ENCODE results near the gene AAR2. TPM values are rescaled to one million over a fixed set of nuclear protein-coding genes. Genes with fewer than 3 reads are reported as not detected.
A peak's percentile ranks its signal among the peaks of the same experiment; 100 is the strongest.

AAR2 gene
- total RNA-seq, 1 experiment from 2014 or later: 60.0 TPM

- DNase-seq: no peak
- TF ChIP-seq CTCF (IDR thresholded peaks at IDR 0.05; ENCODE audit: insufficient read depth in 1 of 2, low read depth in 1 of 2, low read length in 1 of 2, severe bottlenecking in 1 of 2, unreplicated experiment in 1 of 2): no peak
- no peaks in the 10 kb centered on the region for H3K4me1 ChIP-seq
- POLR2A ChIA-PET: no interaction called here
- H3K27ac Mint-ChIP-seq (ENCODE audit: unreplicated experiment): no peak overlapping the region
- no peaks in the 10 kb centered on the region for H3K4me1 Mint-ChIP-seq (ENCODE audit: low read depth, unreplicated experiment)
- peaks cover 22% of the 10 kb centered on the region for H3K36me3 Mint-ChIP-seq (ENCODE audit: insufficient read depth, unreplicated experiment)
- no TSS peak for BruUV-seq (replicated peaks)
- H3K9me3 Mint-ChIP-seq (ENCODE audit: unreplicated experiment): no peaks in the 10 kb centered on the region
- H3K36me3 ChIP-seq (ENCODE audit: control insufficient read depth, insufficient read depth, low read length): no peaks in the 10 kb centered on the region
- no peaks in the 10 kb centered on the region for H3K27me3 Mint-ChIP-seq (ENCODE audit: insufficient read depth, unreplicated experiment)
- intact Hi-C loops (cut with micrococcal nuclease; ENCODE audit: unreplicated experiment): no loop called here
- CTCF ChIA-PET: interaction anchor here (1.1 to 1.8 kb wide), 4 partner anchors 40 to 243 kb away, joined by 3 to 11 read pairs (median 7); no protein-coding TSS in a partner anchor
- H3K9me3 ChIP-seq: no peaks in the 10 kb centered on the region
- H3K4me3 ChIP-seq (ENCODE audit: low read depth, low read length): no peak overlapping the region
- no peaks in the 10 kb centered on the region for H3K27me3 ChIP-seq (replicated peaks; ENCODE audit: control insufficient read depth, insufficient read depth, low read length)
- no peak overlapping the region for H3K4me3 Mint-ChIP-seq (ENCODE audit: unreplicated experiment)
Observed at GRCh38 chr20:36196676-36197075, 39.6 kb upstream of the AAR2 start.

GRCh38 chr20:36197271-36197670 lies 39.0 kb upstream of the AAR2 start:
- no peak overlapping the region for H3K4me3 ChIP-seq (ENCODE audit: low read depth, low read length)
- no peaks in the 10 kb centered on the region for H3K27me3 ChIP-seq (replicated peaks; ENCODE audit: control insufficient read depth, insufficient read depth, low read length)
- H3K4me1 Mint-ChIP-seq (ENCODE audit: low read depth, unreplicated experiment): no peaks in the 10 kb centered on the region
- no TSS peak for BruUV-seq (replicated peaks)
- no peaks in the 10 kb centered on the region for H3K4me1 ChIP-seq
- H3K4me3 Mint-ChIP-seq (ENCODE audit: unreplicated experiment): no peak overlapping the region
- H3K36me3 Mint-ChIP-seq (ENCODE audit: insufficient read depth, unreplicated experiment): peaks cover 20% of the 10 kb centered on the region
- ChIA-PET CTCF (interaction anchor here (1.1 to 1.8 kb wide), 4 partner anchors 41 to 242 kb away, joined by 3 to 11 read pairs (median 7); no protein-coding TSS in a partner anchor), POLR2A (no interaction called here)
- no peaks in the 10 kb centered on the region for H3K27me3 Mint-ChIP-seq (ENCODE audit: insufficient read depth, unreplicated experiment)
- TF ChIP-seq CTCF (IDR thresholded peaks at IDR 0.05; ENCODE audit: insufficient read depth in 1 of 2, low read depth in 1 of 2, low read length in 1 of 2, severe bottlenecking in 1 of 2, unreplicated experiment in 1 of 2): no peak
- intact Hi-C loops (cut with micrococcal nuclease; ENCODE audit: unreplicated experiment): no loop called here
- H3K9me3 ChIP-seq: no peaks in the 10 kb centered on the region
- DNase-seq: no peak
- no peaks in the 10 kb centered on the region for H3K36me3 ChIP-seq (ENCODE audit: control insufficient read depth, insufficient read depth, low read length)
- no peak overlapping the region for H3K27ac Mint-ChIP-seq (ENCODE audit: unreplicated experiment)
- H3K9me3 Mint-ChIP-seq (ENCODE audit: unreplicated experiment): no peaks in the 10 kb centered on the region

GRCh38 chr20:36199345-36200257 lies 36.7 kb upstream of the AAR2 start:
- H3K36me3 Mint-ChIP-seq (ENCODE audit: insufficient read depth, unreplicated experiment): peaks cover 32% of the 10 kb centered on the region
- DNase-seq: peak; percentile 90 to 93
- peak; percentile 99 to 100 for TF ChIP-seq CTCF (IDR thresholded peaks at IDR 0.05; ENCODE audit: insufficient read depth in 1 of 2, low read depth in 1 of 2, low read length in 1 of 2, severe bottlenecking in 1 of 2, unreplicated experiment in 1 of 2)
- H3K4me1 Mint-ChIP-seq (ENCODE audit: low read depth, unreplicated experiment): no peaks in the 10 kb centered on the region
- no peak overlapping the region for H3K27ac Mint-ChIP-seq (ENCODE audit: unreplicated experiment)
- no TSS peak for BruUV-seq (replicated peaks)
- no peak overlapping the region for H3K4me3 ChIP-seq (ENCODE audit: low read depth, low read length)
- no peaks in the 10 kb centered on the region for H3K4me1 ChIP-seq
- H3K36me3 ChIP-seq (ENCODE audit: control insufficient read depth, insufficient read depth, low read length): no peaks in the 10 kb centered on the region
- intact Hi-C loops (cut with micrococcal nuclease; ENCODE audit: unreplicated experiment): loop anchor here (1.0 kb wide), 3 partner anchors 43 to 240 kb away; no protein-coding TSS in a partner anchor
- no peaks in the 10 kb centered on the region for H3K27me3 ChIP-seq (replicated peaks; ENCODE audit: control insufficient read depth, insufficient read depth, low read length)
- no peaks in the 10 kb centered on the region for H3K9me3 ChIP-seq
- H3K27me3 Mint-ChIP-seq (ENCODE audit: insufficient read depth, unreplicated experiment): no peaks in the 10 kb centered on the region
- no peaks in the 10 kb centered on the region for H3K9me3 Mint-ChIP-seq (ENCODE audit: unreplicated experiment)
- H3K4me3 Mint-ChIP-seq (ENCODE audit: unreplicated experiment): no peak overlapping the region
- CTCF ChIA-PET: interaction anchor here (0.5 to 2.0 kb wide), 26 partner anchors 10 to 317 kb away, joined by 3 to 28 read pairs (median 4); partner anchors contain the start of genes AAR2 and SCAND1
- POLR2A ChIA-PET: interaction anchor here (0.6 kb wide), 1 partner anchor 201 kb away, joined by 11 read pairs; no protein-coding TSS in a partner anchor
